CD4-positive, CD25-positive, alpha-beta regulatory T cell (primary cell): ENCODE measurements around the gene RTTN. TPM values are rescaled to one million over a fixed set of nuclear protein-coding genes. Genes with fewer than 3 reads are reported as not detected.
A peak's percentile ranks its signal among the peaks of the same experiment; 100 is the strongest.

Experiments
- ATAC-seq, 2 donors: fragments of 150-1000 bp; cut with Tn5 transposase; one replicate each; pipeline ENCODE4 v1.10.0; 2021; ENCODE audit warnings: low read depth in 2 of 2, moderate number of reproducible peaks in 2 of 2, moderate library complexity in 1 of 2
- DNase-seq, 3 donors: peaks; one replicate each; pipeline versions ENCODE4 v3.0.0 to v3.0.0-alpha.2; 2012 to 2022; ENCODE audit warnings: mixed read lengths in 1 of 3
- H3K27ac ChIP-seq: one replicate; pipeline ENCODE4 v1.7.0; 2013; ENCODE audit warnings: mild to moderate bottlenecking, low read length; ENCODE audit not compliant: insufficient read depth, poor library complexity, severe bottlenecking
- H3K27me3 ChIP-seq: one replicate; pipeline ENCODE4 v1.7.0; 2013; ENCODE audit warnings: low read length; ENCODE audit not compliant: control insufficient read depth, insufficient read depth
- H3K36me3 ChIP-seq: one replicate; pipeline ENCODE4 v1.7.0; 2013; ENCODE audit warnings: mild to moderate bottlenecking, low read length, moderate library complexity; ENCODE audit not compliant: control insufficient read depth, insufficient read depth
- H3K4me1 ChIP-seq: 2 replicates; pipeline ENCODE4 v1.7.0; 2013; ENCODE audit warnings: mild to moderate bottlenecking, low read length; ENCODE audit not compliant: insufficient read depth, control insufficient read depth, poor library complexity, severe bottlenecking
- H3K4me3 ChIP-seq: one replicate; pipeline ENCODE4 v1.7.0; 2013; ENCODE audit warnings: low read depth, mild to moderate bottlenecking, low read length, moderate library complexity
- H3K9me3 ChIP-seq, 2 experiments: 1 replicate in 1 of 2; 2 replicates in 1 of 2; pipeline ENCODE4 v1.7.0; 2013; ENCODE audit warnings: low read length in 2 of 2, mild to moderate bottlenecking in 1 of 2, moderate library complexity in 1 of 2; ENCODE audit not compliant: control insufficient read depth in 2 of 2
- H3K27ac Mint-ChIP-seq, 3 donors: one replicate each; pipeline ENCODE4 v1.8.0; 2020 to 2022; ENCODE audit warnings: mild to moderate bottlenecking in 3 of 3, mixed read lengths in 3 of 3, moderate library complexity in 2 of 3
- H3K27me3 Mint-ChIP-seq: one replicate; pipeline ENCODE4 v1.8.0; 2022; ENCODE audit warnings: mild to moderate bottlenecking, mixed read lengths
- H3K36me3 Mint-ChIP-seq: one replicate; pipeline ENCODE4 v1.8.0; 2020; ENCODE audit warnings: mixed read lengths
- H3K4me1 Mint-ChIP-seq, 4 donors: one replicate each; pipeline ENCODE4 v1.8.0; 2020 to 2022; ENCODE audit warnings: mixed read lengths in 4 of 4, mild to moderate bottlenecking in 1 of 4
- H3K4me3 Mint-ChIP-seq, 4 donors: one replicate each; pipeline ENCODE4 v1.8.0; 2020 to 2022; ENCODE audit warnings: mild to moderate bottlenecking in 4 of 4, mixed read lengths in 4 of 4, moderate library complexity in 3 of 4
- H3K9me3 Mint-ChIP-seq, 7 donors: one replicate each; pipeline ENCODE4 v1.8.0; 2020 to 2022; ENCODE audit warnings: mixed read lengths in 7 of 7, mild to moderate bottlenecking in 3 of 7, moderate library complexity in 2 of 7
- polyA plus RNA-seq, 4 donors: library from polyadenylated mRNA; unstranded; fragments of 300-500 nt; fragmentation: Illumina TruSeq; gene quantifications; one replicate each; pipeline ENCODE4 v1.2.3, GENCODE V29; 2021
- total RNA-seq: library from RNA; stranded (reverse); gene quantifications from one replicate; pipeline ENCODE4 v1.2.3, GENCODE V29; 2022

Gene RTTN
- total and polyA plus RNA-seq, 5 donors from 2014 or later: 3.2 to 36.4 (median 4.8) TPM

GRCh38 chr18:70128271-70128670, 77.2 kb downstream of the RTTN start:
- H3K27ac ChIP-seq: no peak overlapping the region
- peaks cover 0 to 7% (median 0%) of the 10 kb centered on the region in 7 donors for H3K9me3 Mint-ChIP-seq
- DNase-seq (no peak), ATAC-seq (no peak)
- H3K27me3 Mint-ChIP-seq: no peaks in the 10 kb centered on the region
- no peaks in the 10 kb centered on the region for H3K9me3 ChIP-seq
- H3K4me1 Mint-ChIP-seq: peaks cover 0 to 16% (median 2%) of the 10 kb centered on the region in 4 donors
- H3K4me3 ChIP-seq: no peak overlapping the region
- H3K27ac Mint-ChIP-seq: no peak overlapping the region
- H3K36me3 Mint-ChIP-seq: peaks cover 42% of the 10 kb centered on the region
- no peak overlapping the region for H3K4me3 Mint-ChIP-seq
- H3K27me3 ChIP-seq: no peaks in the 10 kb centered on the region
- no peaks in the 10 kb centered on the region for H3K4me1 ChIP-seq
- peaks cover 35% of the 10 kb centered on the region for H3K36me3 ChIP-seq

GRCh38 chr18:70127359-70127758, 78.1 kb downstream of the RTTN start:
- H3K36me3 ChIP-seq: peaks cover 31% of the 10 kb centered on the region
- H3K27me3 ChIP-seq: no peaks in the 10 kb centered on the region
- H3K27ac ChIP-seq: no peak overlapping the region
- Mint-ChIP-seq H3K36me3 (peaks cover 33% of the 10 kb centered on the region), H3K27me3 (no peaks in the 10 kb centered on the region), H3K4me1 (peaks cover 0 to 16% (median 2%) of the 10 kb centered on the region in 4 donors), H3K9me3 (peaks cover 0 to 7% (median 0%) of the 10 kb centered on the region in 7 donors), H3K27ac (no peak overlapping the region), H3K4me3 (no peak overlapping the region)
- ATAC-seq (no peak), DNase-seq (no peak)
- no peak overlapping the region for H3K4me3 ChIP-seq
- no peaks in the 10 kb centered on the region for H3K4me1 ChIP-seq
- no peaks in the 10 kb centered on the region for H3K9me3 ChIP-seq

GRCh38 chr18:70126832-70127231, 78.7 kb downstream of the RTTN start:
- DNase-seq (no peak), ATAC-seq (no peak)
- H3K36me3 ChIP-seq: peaks cover 30% of the 10 kb centered on the region
- Mint-ChIP-seq H3K4me3 (no peak overlapping the region), H3K4me1 (peaks cover 0 to 16% (median 2%) of the 10 kb centered on the region in 4 donors), H3K36me3 (peaks cover 30% of the 10 kb centered on the region), H3K9me3 (peaks cover 0 to 7% (median 0%) of the 10 kb centered on the region in 7 donors), H3K27me3 (no peaks in the 10 kb centered on the region), H3K27ac (no peak overlapping the region)
- H3K4me1 ChIP-seq: no peaks in the 10 kb centered on the region
- no peak overlapping the region for H3K27ac ChIP-seq
- no peaks in the 10 kb centered on the region for H3K9me3 ChIP-seq
- H3K27me3 ChIP-seq: no peaks in the 10 kb centered on the region
- no peak overlapping the region for H3K4me3 ChIP-seq

- ATAC-seq: no peak
- DNase-seq: no peak
- no peak overlapping the region for H3K27ac Mint-ChIP-seq
- peaks cover 20% of the 10 kb centered on the region for H3K36me3 Mint-ChIP-seq
- no peak overlapping the region for H3K4me3 Mint-ChIP-seq
- Histone ChIP-seq H3K27me3 (no peaks in the 10 kb centered on the region), H3K27ac (no peak overlapping the region), H3K4me3 (no peak overlapping the region), H3K36me3 (peaks cover 27% of the 10 kb centered on the region), H3K9me3 (no peaks in the 10 kb centered on the region), H3K4me1 (no peaks in the 10 kb centered on the region)
- H3K4me1 Mint-ChIP-seq: peaks cover 0 to 4% (median 2%) of the 10 kb centered on the region in 4 donors
- no peaks in the 10 kb centered on the region for H3K9me3 Mint-ChIP-seq
- no peaks in the 10 kb centered on the region for H3K27me3 Mint-ChIP-seq
Observed at GRCh38 chr18:70124139-70124538, 81.3 kb downstream of the RTTN start.

GRCh38 chr18:70121842-70122241, 83.6 kb downstream of the RTTN start:
- Histone ChIP-seq H3K4me3 (no peak overlapping the region), H3K27me3 (no peaks in the 10 kb centered on the region), H3K9me3 (no peaks in the 10 kb centered on the region), H3K27ac (no peak overlapping the region), H3K36me3 (peaks cover 20% of the 10 kb centered on the region), H3K4me1 (no peaks in the 10 kb centered on the region)
- H3K4me1 Mint-ChIP-seq: peaks cover 0 to 15% (median 2%) of the 10 kb centered on the region in 4 donors
- ATAC-seq (no peak), DNase-seq (no peak)
- peak overlapping the region in 1 of 3 donors; percentile 1 for H3K27ac Mint-ChIP-seq
- H3K27me3 Mint-ChIP-seq: no peaks in the 10 kb centered on the region
- peaks cover 34% of the 10 kb centered on the region for H3K36me3 Mint-ChIP-seq
- H3K9me3 Mint-ChIP-seq: peaks cover 0 to 4% (median 0%) of the 10 kb centered on the region in 7 donors
- no peak overlapping the region for H3K4me3 Mint-ChIP-seq

GRCh38 chr18:70116949-70117348, 88.5 kb downstream of the RTTN start:
- Histone ChIP-seq H3K4me1 (no peaks in the 10 kb centered on the region), H3K27me3 (no peaks in the 10 kb centered on the region), H3K4me3 (no peak overlapping the region), H3K9me3 (no peaks in the 10 kb centered on the region), H3K36me3 (peaks cover 16% of the 10 kb centered on the region), H3K27ac (no peak overlapping the region)
- no peak overlapping the region for H3K4me3 Mint-ChIP-seq
- H3K9me3 Mint-ChIP-seq: peaks cover 0 to 4% (median 1%) of the 10 kb centered on the region in 7 donors
- no peak overlapping the region for H3K27ac Mint-ChIP-seq
- H3K27me3 Mint-ChIP-seq: no peaks in the 10 kb centered on the region
- peaks cover 47% of the 10 kb centered on the region for H3K36me3 Mint-ChIP-seq
- no peak for DNase-seq
- peaks cover 0 to 19% (median 5%) of the 10 kb centered on the region in 4 donors for H3K4me1 Mint-ChIP-seq
- ATAC-seq: no peak

- Histone ChIP-seq H3K27ac (no peak overlapping the region), H3K36me3 (peaks cover 16% of the 10 kb centered on the region), H3K9me3 (no peaks in the 10 kb centered on the region), H3K27me3 (no peaks in the 10 kb centered on the region), H3K4me3 (no peak overlapping the region), H3K4me1 (no peaks in the 10 kb centered on the region)
- DNase-seq: no peak
- H3K9me3 Mint-ChIP-seq: peaks cover 0 to 4% (median 1%) of the 10 kb centered on the region in 7 donors
- no peak overlapping the region for H3K4me3 Mint-ChIP-seq
- peaks cover 51% of the 10 kb centered on the region for H3K36me3 Mint-ChIP-seq
- ATAC-seq: no peak
- no peaks in the 10 kb centered on the region for H3K27me3 Mint-ChIP-seq
- peaks cover 0 to 16% (median 5%) of the 10 kb centered on the region in 4 donors for H3K4me1 Mint-ChIP-seq
- no peak overlapping the region for H3K27ac Mint-ChIP-seq
Observed at GRCh38 chr18:70113511-70113910, 92.0 kb downstream of the RTTN start.

GRCh38 chr18:70110678-70111077, 94.8 kb downstream of the RTTN start:
- H3K9me3 Mint-ChIP-seq: peaks cover 0 to 2% (median 0%) of the 10 kb centered on the region in 7 donors
- H3K4me1 ChIP-seq: no peaks in the 10 kb centered on the region
- ATAC-seq (no peak), DNase-seq (no peak)
- H3K4me1 Mint-ChIP-seq: peaks cover 0 to 7% (median 5%) of the 10 kb centered on the region in 4 donors
- H3K36me3 Mint-ChIP-seq: peaks cover 53% of the 10 kb centered on the region
- no peaks in the 10 kb centered on the region for H3K9me3 ChIP-seq
- no peaks in the 10 kb centered on the region for H3K27me3 ChIP-seq
- no peak overlapping the region for H3K27ac ChIP-seq
- no peak overlapping the region for H3K4me3 ChIP-seq
- peaks cover 40% of the 10 kb centered on the region for H3K36me3 ChIP-seq
- no peak overlapping the region for H3K27ac Mint-ChIP-seq
- H3K4me3 Mint-ChIP-seq: no peak overlapping the region
- no peaks in the 10 kb centered on the region for H3K27me3 Mint-ChIP-seq
